Non-pigmented ciliary epithelial cell (primary cell): Measurements from ENCODE around the gene ADRA1B.

Source experiments
- DNase-seq: peaks from one replicate; pipeline ENCODE4 v3.0.0-alpha.2; 2010; ENCODE audit warnings: low read depth

Gene ADRA1B

GRCh38 chr5:160020964-160021363, 104.7 kb downstream of the ADRA1B start:
- no peak for DNase-seq

DNA sequence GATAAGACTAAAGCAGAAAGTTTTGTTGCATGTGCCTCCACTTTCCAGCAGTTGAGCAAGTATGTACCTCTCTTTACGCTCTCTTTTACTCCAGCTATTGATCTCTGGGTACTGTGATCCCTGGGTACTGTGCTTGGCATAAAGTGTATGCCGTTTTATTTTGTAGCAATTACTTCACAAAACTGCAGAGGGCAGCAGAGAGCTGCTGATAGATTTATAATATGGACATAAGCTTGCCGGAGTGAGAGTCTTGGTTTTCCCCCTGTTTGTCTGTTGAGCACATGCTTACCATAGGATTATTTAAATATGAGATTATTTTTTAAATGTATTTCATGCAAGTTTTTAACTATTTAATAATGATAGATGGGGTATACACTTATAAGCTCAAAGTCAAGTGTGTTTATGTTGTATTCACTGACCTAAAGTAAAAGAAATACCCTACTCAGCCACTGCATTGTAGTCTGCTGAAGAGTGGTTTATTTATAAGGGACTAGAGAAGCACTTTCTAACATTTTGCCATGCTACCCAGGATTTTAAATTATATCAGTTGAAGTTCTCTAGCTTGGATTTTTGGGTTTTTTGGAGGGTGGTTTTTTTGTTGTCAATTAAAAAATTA, 105.7 kb downstream of the ADRA1B start:
- no peak for DNase-seq
